Activated naive CD4-positive, alpha-beta T cell treated with anti-CD3 and anti-CD28 coated beads for 36 hours (primary cell): Measurements from ENCODE around the gene MAP1LC3B. TPM values are rescaled to one million over a fixed set of nuclear protein-coding genes. Genes with fewer than 3 reads are reported as not detected.

Experiments used
- CTCF ChIA-PET: fragments of 350-600 bp; sonication (Branson Sonifier 250); formaldehyde crosslinking; loops from one replicate; lab custom pipeline; 2021; ENCODE audit warnings: antibody characterized with exemption; lab: Charles Lee
- DNase-seq: peaks from one replicate; pipeline ENCODE4 v3.0.0-alpha.2; 2020
- H3K27ac Mint-ChIP-seq: one replicate; pipeline ENCODE4 v1.8.0; 2021; ENCODE audit warnings: mild to moderate bottlenecking, mixed read lengths
- H3K27me3 Mint-ChIP-seq: one replicate; pipeline ENCODE4 v1.8.0; 2021; ENCODE audit warnings: low read depth, mixed read lengths
- H3K36me3 Mint-ChIP-seq: one replicate; pipeline ENCODE4 v1.8.0; 2021; ENCODE audit warnings: low read depth, mixed read lengths
- H3K4me1 Mint-ChIP-seq: one replicate; pipeline ENCODE4 v1.8.0; 2021; ENCODE audit warnings: low read depth, mixed read lengths
- H3K4me3 Mint-ChIP-seq: one replicate; pipeline ENCODE4 v1.8.0; 2021; ENCODE audit warnings: mild to moderate bottlenecking, moderate library complexity, mixed read lengths
- H3K9me3 Mint-ChIP-seq: one replicate; pipeline ENCODE4 v1.8.0; 2021; ENCODE audit warnings: mixed read lengths
- intact Hi-C: fragments of 100-400 bp; cut with micrococcal nuclease; formaldehyde crosslinking; loops from one replicate; pipeline ENCODE4 v1.15.1; 2023
- total RNA-seq, 2 experiments: library from RNA; stranded (reverse); gene quantifications; one replicate each; pipeline ENCODE4 v1.2.3, GENCODE V29; 2021

Gene MAP1LC3B
- total RNA-seq, 2 experiments from 2014 or later = 61.8 to 62.5 TPM

DNA sequence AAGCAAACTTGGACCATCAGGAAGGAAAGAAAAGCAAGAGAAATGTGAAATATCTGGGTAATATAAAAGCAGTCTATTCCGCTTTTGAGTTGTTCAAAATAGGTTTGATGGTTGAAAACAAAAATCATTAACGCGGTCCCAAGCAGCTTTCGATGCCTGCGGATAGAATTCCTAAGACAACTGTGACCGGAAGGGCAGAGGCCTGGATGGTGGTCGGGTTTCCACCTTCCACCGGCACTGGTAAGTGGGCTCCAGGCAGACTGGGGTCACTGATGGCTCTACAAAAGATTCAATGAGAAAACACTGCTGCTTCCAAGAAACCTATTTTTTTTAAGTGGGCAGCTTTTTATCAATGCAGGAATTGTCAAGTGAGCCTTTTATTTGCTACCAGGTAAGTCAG, 50.9 kb downstream of the MAP1LC3B start:
- no peaks in the 10 kb centered on the region for H3K27me3 Mint-ChIP-seq
- peaks cover 22% of the 10 kb centered on the region for H3K36me3 Mint-ChIP-seq
- CTCF ChIA-PET = interaction anchor here (1.3 kb wide), 1 partner anchor 26 kb away, joined by 4 read pairs; no protein-coding TSS in a partner anchor

DNA sequence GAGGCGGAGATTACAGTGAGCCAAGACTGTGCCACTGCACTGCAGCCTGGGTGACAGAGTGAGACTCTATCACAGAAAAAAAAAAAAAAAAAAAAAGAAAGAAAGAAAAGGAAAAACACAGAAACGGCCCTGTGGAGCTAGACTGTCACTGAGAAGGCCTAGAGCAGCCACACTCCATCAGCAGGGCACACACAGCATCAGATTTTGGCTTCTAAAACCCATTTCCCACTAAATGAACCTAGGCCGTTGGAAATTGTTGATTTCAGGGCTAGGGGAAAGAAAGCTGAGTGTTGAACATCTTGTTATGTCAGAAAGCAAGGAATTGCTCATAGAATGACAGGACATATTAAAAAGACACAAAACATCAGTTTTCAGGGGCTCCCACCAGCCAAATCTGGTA, 51.8 kb downstream of the MAP1LC3B start:
- intact Hi-C loops = no loop called here
- H3K36me3 Mint-ChIP-seq = peaks cover 28% of the 10 kb centered on the region
- H3K4me1 Mint-ChIP-seq = peaks cover 13% of the 10 kb centered on the region
- DNase-seq = no peak
- no peak overlapping the region for H3K4me3 Mint-ChIP-seq
- H3K27me3 Mint-ChIP-seq = no peaks in the 10 kb centered on the region
- H3K9me3 Mint-ChIP-seq = no peaks in the 10 kb centered on the region
- H3K27ac Mint-ChIP-seq = no peak overlapping the region
- CTCF ChIA-PET = interaction anchor here (0.6 to 1.3 kb wide), 2 partner anchors 21 to 27 kb away, joined by 4 read pairs; no protein-coding TSS in a partner anchor

More for the DNA sequence above, 50.9 kb downstream of the MAP1LC3B start:
- Mint-ChIP-seq H3K4me3 (no peak overlapping the region), H3K9me3 (no peaks in the 10 kb centered on the region), H3K4me1 (peaks cover 13% of the 10 kb centered on the region), H3K27ac (no peak overlapping the region)
- intact Hi-C loops = no loop called here
- DNase-seq = no peak

DNA sequence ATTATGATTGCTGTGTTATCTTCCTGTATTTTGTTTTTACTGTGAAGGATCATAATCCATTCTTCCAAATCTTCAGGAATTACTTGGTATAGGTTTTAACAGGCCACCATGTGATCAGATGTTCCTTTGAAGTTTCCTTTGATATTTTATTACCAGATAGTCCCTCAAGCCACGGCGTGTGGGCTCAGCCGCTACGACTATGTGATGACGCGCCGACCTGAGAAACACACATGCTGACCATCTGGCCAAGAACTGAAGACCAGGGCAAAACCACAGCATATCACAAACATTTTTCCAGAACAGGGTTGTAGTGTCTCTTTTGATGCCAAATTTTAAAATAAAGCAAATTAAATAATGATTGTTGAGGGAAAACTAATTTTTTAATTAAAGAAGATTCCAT, 53.4 kb downstream of the MAP1LC3B start:
- Mint-ChIP-seq H3K27me3 (no peaks in the 10 kb centered on the region), H3K9me3 (no peaks in the 10 kb centered on the region), H3K4me3 (no peak overlapping the region), H3K36me3 (peaks cover 31% of the 10 kb centered on the region), H3K27ac (no peak overlapping the region), H3K4me1 (peaks cover 13% of the 10 kb centered on the region)
- no peak for DNase-seq
- CTCF ChIA-PET = no interaction called here
- intact Hi-C loops = no loop called here

DNA sequence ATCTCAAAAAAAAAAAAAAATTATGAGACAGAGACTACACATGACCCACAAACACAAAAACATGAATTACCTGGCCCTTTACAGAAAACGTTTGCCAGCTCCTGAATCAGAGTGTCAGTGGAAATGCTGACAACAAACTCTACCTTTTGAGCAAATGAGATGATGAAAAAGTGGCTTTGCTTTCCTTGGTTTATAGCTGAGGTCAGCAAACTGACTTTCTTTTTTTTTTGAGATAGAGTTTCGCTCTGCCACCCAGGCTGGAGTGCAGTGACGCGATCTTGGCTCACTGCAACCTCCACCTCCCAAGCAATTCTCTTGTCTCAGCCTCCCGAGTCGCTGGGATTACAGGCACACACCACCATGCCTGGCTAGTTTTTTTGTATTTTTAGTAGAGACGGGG, 54.3 kb downstream of the MAP1LC3B start:
- no peaks in the 10 kb centered on the region for H3K27me3 Mint-ChIP-seq
- no peak for DNase-seq
- H3K4me1 Mint-ChIP-seq = peaks cover 13% of the 10 kb centered on the region
- H3K9me3 Mint-ChIP-seq = no peaks in the 10 kb centered on the region
- no peak overlapping the region for H3K27ac Mint-ChIP-seq
- H3K4me3 Mint-ChIP-seq = no peak overlapping the region
- intact Hi-C loops = no loop called here
- CTCF ChIA-PET = interaction anchor here (0.7 kb wide), 1 partner anchor 29 kb away, joined by 3 read pairs; no protein-coding TSS in a partner anchor
- H3K36me3 Mint-ChIP-seq = peaks cover 33% of the 10 kb centered on the region

DNA sequence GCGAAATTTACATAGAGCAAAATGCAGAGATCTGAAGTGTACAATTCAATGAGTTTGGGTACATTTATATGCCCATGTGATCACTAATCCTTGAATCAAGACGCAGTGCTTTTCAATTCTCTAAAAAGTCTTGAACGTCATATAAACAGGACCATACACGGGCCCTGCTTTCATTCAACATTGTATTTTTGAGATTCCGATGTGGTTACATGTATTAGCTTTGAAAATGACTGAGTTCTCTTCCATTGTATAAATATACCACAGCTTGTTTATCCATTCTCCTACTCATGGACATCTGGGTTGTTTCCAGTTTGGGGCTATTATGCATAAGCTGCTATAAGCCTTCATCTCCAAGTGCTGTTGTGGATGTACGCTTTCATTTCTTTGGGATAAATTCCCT, 55.2 kb downstream of the MAP1LC3B start:
- no peaks in the 10 kb centered on the region for H3K27me3 Mint-ChIP-seq
- peaks cover 38% of the 10 kb centered on the region for H3K36me3 Mint-ChIP-seq
- intact Hi-C loops = no loop called here
- CTCF ChIA-PET = no interaction called here
- no peak for DNase-seq
- H3K9me3 Mint-ChIP-seq = no peaks in the 10 kb centered on the region
- H3K4me1 Mint-ChIP-seq = peaks cover 6% of the 10 kb centered on the region
- no peak overlapping the region for H3K4me3 Mint-ChIP-seq
- H3K27ac Mint-ChIP-seq = no peak overlapping the region

DNA sequence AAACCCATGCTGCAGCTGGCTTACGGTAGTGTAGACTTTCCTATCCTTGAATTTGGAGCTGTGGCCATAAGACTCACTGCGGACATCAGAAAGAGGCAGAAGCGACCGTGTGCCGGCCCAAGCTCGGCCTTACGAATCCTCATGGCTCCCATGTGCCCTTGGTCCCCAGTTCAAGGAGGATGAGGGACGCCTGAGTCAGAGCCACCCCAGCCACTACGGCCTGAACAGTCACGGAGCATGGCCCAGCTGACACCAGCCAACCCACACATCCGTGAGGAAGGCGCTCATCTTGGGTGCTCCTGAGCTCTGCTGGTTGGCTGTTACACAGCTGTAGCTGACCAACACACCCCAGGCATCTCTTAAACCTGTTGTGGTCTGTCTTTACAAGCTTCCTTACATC, 56.7 kb downstream of the MAP1LC3B start:
- Mint-ChIP-seq H3K4me3 (no peak overlapping the region), H3K27me3 (no peaks in the 10 kb centered on the region), H3K9me3 (no peaks in the 10 kb centered on the region), H3K4me1 (no peaks in the 10 kb centered on the region), H3K36me3 (peaks cover 35% of the 10 kb centered on the region), H3K27ac (no peak overlapping the region)
- no peak for DNase-seq
- intact Hi-C loops = no loop called here
- CTCF ChIA-PET = no interaction called here

DNA sequence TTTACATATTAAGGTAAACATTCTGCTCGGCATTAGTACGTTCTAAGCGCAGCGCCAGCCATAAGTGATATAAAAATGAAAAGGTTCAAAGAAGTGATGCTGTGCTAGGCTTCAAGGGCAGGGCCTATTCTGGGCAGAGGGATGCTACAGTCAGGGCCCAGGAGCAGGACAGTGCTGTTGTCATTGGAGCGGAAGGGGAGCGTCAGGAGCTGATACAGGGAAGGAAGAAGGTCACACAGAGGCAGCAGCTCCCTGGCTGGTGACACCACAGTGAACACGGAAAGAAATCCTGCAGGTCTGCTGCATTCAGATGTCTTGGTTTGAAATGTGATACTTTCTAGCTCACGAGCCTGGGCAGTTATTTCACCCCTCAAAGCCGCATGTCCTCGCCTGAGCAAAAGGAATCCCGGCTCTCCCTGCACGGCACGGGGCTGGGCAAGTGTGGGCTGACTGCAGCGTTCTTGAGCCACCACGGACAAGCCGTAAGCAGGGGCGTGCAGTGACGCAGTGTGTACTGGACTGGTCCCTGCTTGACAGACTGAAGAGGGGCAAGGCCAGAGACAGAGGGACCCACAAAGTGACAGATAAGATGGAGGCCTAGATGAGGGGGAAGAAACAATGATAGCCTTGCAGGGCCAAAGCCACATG, 59.6 kb downstream of the MAP1LC3B start:
- Mint-ChIP-seq H3K27ac (peak overlapping the region; percentile 8), H3K4me1 (no peaks in the 10 kb centered on the region), H3K9me3 (no peaks in the 10 kb centered on the region), H3K36me3 (peaks cover 26% of the 10 kb centered on the region), H3K4me3 (no peak overlapping the region), H3K27me3 (no peaks in the 10 kb centered on the region)
- intact Hi-C loops = no loop called here
- CTCF ChIA-PET = interaction anchor here (0.8 kb wide), 1 partner anchor 184 kb away, joined by 4 read pairs; no protein-coding TSS in a partner anchor
- no peak for DNase-seq

DNA sequence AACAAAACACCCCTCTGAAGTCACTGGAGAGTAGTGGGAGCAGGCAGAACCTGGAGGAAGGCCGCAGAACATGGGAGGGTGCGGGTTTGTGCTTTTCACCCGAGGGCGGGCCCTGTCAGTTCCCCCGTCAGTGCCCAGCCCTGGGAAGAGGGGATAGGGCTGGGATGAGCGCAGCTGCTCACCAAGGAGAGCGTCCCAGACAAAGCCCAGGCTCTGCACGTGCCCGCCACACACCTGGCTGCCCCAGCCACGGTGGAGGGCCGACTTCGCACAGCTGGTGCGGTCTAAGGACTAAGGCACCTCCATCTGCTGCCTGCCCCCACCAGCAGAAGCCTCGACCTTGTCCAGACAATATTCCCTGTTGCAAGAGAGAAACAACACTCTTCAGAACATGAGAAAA, 61.2 kb downstream of the MAP1LC3B start:
- H3K36me3 Mint-ChIP-seq = peaks cover 19% of the 10 kb centered on the region
- CTCF ChIA-PET = no interaction called here
- no peaks in the 10 kb centered on the region for H3K27me3 Mint-ChIP-seq
- no peaks in the 10 kb centered on the region for H3K9me3 Mint-ChIP-seq
- no peak for DNase-seq
- H3K4me1 Mint-ChIP-seq = peaks cover 15% of the 10 kb centered on the region
- intact Hi-C loops = no loop called here
- H3K27ac Mint-ChIP-seq = no peak overlapping the region
- no peak overlapping the region for H3K4me3 Mint-ChIP-seq

Other genes starting within 250 kb of the MAP1LC3B start
- 10 to 100 TPM; 17.2 to 23.4 TPM for gene C16orf95, start 74.9 kb upstream of the MAP1LC3B start, total RNA-seq
- 10 to 100 TPM; 26.4 to 26.7 TPM for gene FBXO31, start 8.6 kb upstream of the MAP1LC3B start, total RNA-seq
- 10 to 100 TPM; 12.4 to 13.9 TPM for gene ZCCHC14, start 100.7 kb downstream of the MAP1LC3B start, total RNA-seq
- gene JPH3, start 210.2 kb downstream of the MAP1LC3B start, total RNA-seq = under 1 TPM; 0.07 to 0.14 TPM